NB4 (cell line): ENCODE results near the gene MPC1.

ENCODE experiments used
- POLR2A ChIP-seq: IDR thresholded peaks from 2 replicates; pipeline ENCODE4 v1.6.1; 2011; ENCODE audit warnings: mild to moderate bottlenecking; ENCODE audit not compliant: insufficient read length; ENCODE audit errors: extremely low read depth
- TF ChIP-seq, protein P1 (sequence below): IDR thresholded peaks from one replicate; pipeline ENCODE4 v1.5.1; 2012; ENCODE audit warnings: low read depth, low read length

GRCh38 chr6:166355552-166355951, 27.2 kb downstream of the MPC1 start:
- TF ChIP-seq, protein P1, sequence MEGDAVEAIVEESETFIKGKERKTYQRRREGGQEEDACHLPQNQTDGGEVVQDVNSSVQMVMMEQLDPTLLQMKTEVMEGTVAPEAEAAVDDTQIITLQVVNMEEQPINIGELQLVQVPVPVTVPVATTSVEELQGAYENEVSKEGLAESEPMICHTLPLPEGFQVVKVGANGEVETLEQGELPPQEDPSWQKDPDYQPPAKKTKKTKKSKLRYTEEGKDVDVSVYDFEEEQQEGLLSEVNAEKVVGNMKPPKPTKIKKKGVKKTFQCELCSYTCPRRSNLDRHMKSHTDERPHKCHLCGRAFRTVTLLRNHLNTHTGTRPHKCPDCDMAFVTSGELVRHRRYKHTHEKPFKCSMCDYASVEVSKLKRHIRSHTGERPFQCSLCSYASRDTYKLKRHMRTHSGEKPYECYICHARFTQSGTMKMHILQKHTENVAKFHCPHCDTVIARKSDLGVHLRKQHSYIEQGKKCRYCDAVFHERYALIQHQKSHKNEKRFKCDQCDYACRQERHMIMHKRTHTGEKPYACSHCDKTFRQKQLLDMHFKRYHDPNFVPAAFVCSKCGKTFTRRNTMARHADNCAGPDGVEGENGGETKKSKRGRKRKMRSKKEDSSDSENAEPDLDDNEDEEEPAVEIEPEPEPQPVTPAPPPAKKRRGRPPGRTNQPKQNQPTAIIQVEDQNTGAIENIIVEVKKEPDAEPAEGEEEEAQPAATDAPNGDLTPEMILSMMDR = no peak
- TF ChIP-seq POLR2A = no peak
